Omental fat pad (tissue), 4 donors: ENCODE results near the gene LLGL2. TPM values are rescaled to one million over a fixed set of nuclear protein-coding genes. Genes with fewer than 3 reads are reported as not detected.

Experiments used
- ATAC-seq: fragments of 150-250 bp; one replicate; pipeline ENCODE4 v1.9.1; 2016; ENCODE audit warnings: mild to moderate bottlenecking, moderate library complexity; ENCODE audit not compliant: low FRiP score
- DNase-seq: peaks from one replicate; pipeline ENCODE4 v3.0.0-alpha.2; 2019; ENCODE audit warnings: low spot score
- total RNA-seq, 4 donors: library from RNA; depleted of rRNA; stranded (reverse); fragments of >200 nt; gene quantifications; one replicate each; pipeline ENCODE4 v1.1.0, GENCODE V29; 2016
- TF ChIP-seq, protein P1 (sequence below), 3 donors: fragments of 450-650 bp; IDR thresholded peaks; one replicate each; pipeline ENCODE4 v1.5.1; 2016 to 2017; ENCODE audit warnings: antibody characterized with exemption in 3 of 3, mild to moderate bottlenecking in 3 of 3, moderate library complexity in 2 of 3

Gene LLGL2
- total RNA-seq, 4 donors from 2014 or later = 5.4 to 10.4 (median 6.7) TPM

GRCh38 chr17:75536366-75536765, 10.9 kb downstream of the LLGL2 start:
- TF ChIP-seq, protein P1, sequence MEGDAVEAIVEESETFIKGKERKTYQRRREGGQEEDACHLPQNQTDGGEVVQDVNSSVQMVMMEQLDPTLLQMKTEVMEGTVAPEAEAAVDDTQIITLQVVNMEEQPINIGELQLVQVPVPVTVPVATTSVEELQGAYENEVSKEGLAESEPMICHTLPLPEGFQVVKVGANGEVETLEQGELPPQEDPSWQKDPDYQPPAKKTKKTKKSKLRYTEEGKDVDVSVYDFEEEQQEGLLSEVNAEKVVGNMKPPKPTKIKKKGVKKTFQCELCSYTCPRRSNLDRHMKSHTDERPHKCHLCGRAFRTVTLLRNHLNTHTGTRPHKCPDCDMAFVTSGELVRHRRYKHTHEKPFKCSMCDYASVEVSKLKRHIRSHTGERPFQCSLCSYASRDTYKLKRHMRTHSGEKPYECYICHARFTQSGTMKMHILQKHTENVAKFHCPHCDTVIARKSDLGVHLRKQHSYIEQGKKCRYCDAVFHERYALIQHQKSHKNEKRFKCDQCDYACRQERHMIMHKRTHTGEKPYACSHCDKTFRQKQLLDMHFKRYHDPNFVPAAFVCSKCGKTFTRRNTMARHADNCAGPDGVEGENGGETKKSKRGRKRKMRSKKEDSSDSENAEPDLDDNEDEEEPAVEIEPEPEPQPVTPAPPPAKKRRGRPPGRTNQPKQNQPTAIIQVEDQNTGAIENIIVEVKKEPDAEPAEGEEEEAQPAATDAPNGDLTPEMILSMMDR (IDR thresholded peaks at IDR 0.05) = no peak
- no peak for ATAC-seq

GRCh38 chr17:75539967-75540729, 14.7 kb downstream of the LLGL2 start:
- TF ChIP-seq, protein P1 (IDR thresholded peaks at IDR 0.05) = no peak

More at GRCh38 chr17:75536366-75536765, 10.9 kb downstream of the LLGL2 start:
- no peak for DNase-seq

GRCh38 chr17:75540923-75541503, 15.5 kb downstream of the LLGL2 start:
- no peak for ATAC-seq

More at GRCh38 chr17:75539967-75540729, 14.7 kb downstream of the LLGL2 start:
- ATAC-seq = no peak
- no peak for DNase-seq

GRCh38 chr17:75542229-75542628, 16.7 kb downstream of the LLGL2 start:
- DNase-seq (no peak), ATAC-seq (no peak)
- TF ChIP-seq, protein P1 (IDR thresholded peaks at IDR 0.05) = no peak

More at GRCh38 chr17:75540923-75541503, 15.5 kb downstream of the LLGL2 start:
- TF ChIP-seq, protein P1 (IDR thresholded peaks at IDR 0.05) = no peak
- no peak for DNase-seq

DNA sequence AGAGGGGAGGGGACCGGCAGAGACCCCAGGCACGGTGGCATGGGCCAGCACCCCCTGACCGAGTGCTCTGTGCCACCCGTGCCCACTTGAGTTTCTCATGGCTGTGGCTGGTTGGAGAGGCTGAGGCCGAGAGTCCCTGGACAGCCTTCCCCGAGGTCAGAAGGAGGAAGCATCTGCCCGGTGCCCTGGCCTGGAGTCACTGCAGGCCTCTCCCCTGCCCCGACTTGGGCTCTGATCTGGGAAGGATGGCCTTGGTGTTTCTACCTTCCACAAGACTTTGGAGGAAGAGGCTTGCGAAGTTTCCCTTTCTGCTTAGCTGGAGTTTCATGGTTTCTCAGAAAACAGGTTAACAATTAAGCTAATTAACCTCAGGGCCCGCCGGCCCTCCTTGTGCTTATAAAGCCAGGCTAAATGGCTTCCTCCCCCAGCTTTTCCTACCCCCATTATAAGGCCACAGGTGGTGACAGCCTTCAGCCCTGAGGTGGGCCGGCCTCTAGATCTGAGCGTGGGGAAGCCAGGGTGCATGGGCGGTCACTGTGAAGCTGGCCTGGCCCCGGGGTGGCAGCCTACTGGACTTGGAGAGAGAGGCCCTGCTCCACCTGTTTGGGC, 17.3 kb downstream of the LLGL2 start:
- TF ChIP-seq, protein P1 (IDR thresholded peaks at IDR 0.05) = no peak
- ATAC-seq (no peak), DNase-seq (no peak)

DNA sequence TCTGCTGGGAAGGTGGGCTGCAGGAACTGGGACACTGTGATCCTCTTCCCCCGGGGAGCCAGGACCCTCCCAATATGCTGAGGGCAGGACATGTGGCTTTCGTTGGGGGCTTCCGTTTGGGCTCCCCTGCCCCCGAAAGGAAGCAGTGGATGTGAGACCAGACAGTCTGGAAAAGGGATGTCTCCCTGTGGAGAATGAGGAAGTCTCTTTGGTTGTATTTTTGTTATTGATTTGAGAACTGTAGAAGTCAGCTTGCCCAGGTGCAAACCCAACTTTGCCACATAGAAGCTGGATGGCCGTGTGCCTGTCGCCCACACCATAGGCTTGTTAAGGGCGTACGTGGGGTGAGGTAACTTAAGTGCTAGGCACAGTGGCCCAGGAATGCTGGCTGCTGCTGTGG, 18.8 kb downstream of the LLGL2 start:
- TF ChIP-seq, protein P1 (IDR thresholded peaks at IDR 0.05) = no peak
- ATAC-seq (no peak), DNase-seq (no peak)
